SK-N-MC (cell line): ENCODE measurements around the gene FOXP4.

ENCODE experiments used
- EZH2 ChIP-seq: fragments of 200-600 bp; sonication (generic); IDR thresholded peaks from one replicate; pipeline ENCODE4 v1.6.1; 2017; ENCODE audit warnings: antibody characterized with exemption
- FOXP2 ChIP-seq: optimal IDR thresholded peaks from 2 replicates; pipeline ENCODE3; 2011; ENCODE audit warnings: mild to moderate bottlenecking, moderate library complexity; ENCODE audit not compliant: insufficient read depth; ENCODE audit errors: extremely low read length, control extremely low read depth
- POLR2AphosphoS5 ChIP-seq: IDR thresholded peaks from 2 replicates; pipeline ENCODE4 v1.6.1; 2012; ENCODE audit warnings: mild to moderate bottlenecking, low read depth, low read length, borderline replicate concordance

DNA sequence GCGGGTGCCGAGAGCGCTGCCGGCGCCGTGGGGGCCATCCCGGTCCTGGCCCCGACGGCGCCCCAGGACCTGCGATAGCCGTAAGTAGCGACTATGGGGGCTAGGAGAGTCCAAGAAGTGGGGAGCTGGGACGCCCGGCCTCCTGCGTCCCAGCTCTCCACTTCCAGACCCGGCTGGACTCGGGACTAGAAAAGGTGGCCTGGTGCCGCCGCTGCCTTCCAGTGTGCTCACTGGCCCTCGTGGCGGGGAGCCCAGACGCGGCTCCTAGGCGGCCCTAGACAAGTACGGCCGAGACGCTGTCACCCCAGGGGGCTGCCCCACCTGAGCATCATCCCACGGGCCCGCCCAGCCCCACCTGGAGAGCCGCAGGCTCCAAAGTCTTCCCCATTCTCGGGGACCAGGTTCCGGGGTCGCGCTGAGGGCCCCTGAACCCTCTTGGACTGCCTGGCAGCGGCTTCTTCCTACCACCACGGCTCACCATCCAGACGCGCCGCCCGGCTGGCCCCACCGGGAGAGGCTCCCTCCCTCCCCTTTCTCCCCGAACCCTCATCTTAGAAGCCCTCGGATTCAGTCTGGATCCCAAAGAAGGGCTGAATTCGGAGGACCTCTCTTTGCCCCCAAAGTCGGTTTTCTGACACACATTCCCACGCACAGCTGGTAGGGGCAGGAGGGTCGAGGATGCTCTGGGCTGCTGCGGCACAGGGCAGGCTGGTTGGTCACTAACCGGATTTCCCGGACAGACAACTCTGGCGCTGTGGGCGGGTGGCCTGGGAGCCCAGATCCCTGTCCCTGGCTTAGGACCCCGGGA, 91.2 kb downstream of the FOXP4 start:
- TF ChIP-seq POLR2AphosphoS5 (no peak), FOXP2 (no peak), EZH2 (no peak)
